Peyer's patch (tissue), 4 donors: ENCODE results near the gene TMEM271.

ENCODE experiments used
- CTCF ChIP-seq, 6 experiments: fragments of 450-650 bp in 4 of 6; fragments of 200-600 bp in 2 of 6; sonication (generic) in 1 of 6; IDR thresholded peaks; one replicate each; pipeline ENCODE4 v1.5.1; 2017 to 2019; ENCODE audit warnings: antibody characterized with exemption in 6 of 6, mild to moderate bottlenecking in 3 of 6, moderate library complexity in 1 of 6
- POLR2A ChIP-seq, 2 donors: fragments of 450-650 bp; IDR thresholded peaks; one replicate each; pipeline ENCODE4 v1.5.1; 2017; ENCODE audit warnings: antibody characterized with exemption in 2 of 2, mild to moderate bottlenecking in 2 of 2, moderate library complexity in 2 of 2

GRCh38 chr4:548976-549375 is 27.1 kb downstream of the TMEM271 start:
- no peak for TF ChIP-seq CTCF (IDR thresholded peaks at IDR 0.05)
- TF ChIP-seq POLR2A (IDR thresholded peaks at IDR 0.05) = no peak
